ENCODE measurements around the gene CGB8. TPM values are rescaled to one million over a fixed set of nuclear protein-coding genes. Genes with fewer than 3 reads are reported as not detected.

Gene CGB8
- total RNA-seq, 1 experiment from 2014 or later: 0.34 TPM

GRCh38 chr19:49014870-49015255 is 34.0 kb downstream of the CGB8 start:
- ATAC-seq: no peak

More at GRCh38 chr19:49014870-49015255, 34.0 kb downstream of the CGB8 start:
- Histone ChIP-seq H3K9ac (ENCODE audit: low read length) (no peak overlapping the region), H3K79me2 (ENCODE audit: insufficient read depth, low read length) (no peaks in the 10 kb centered on the region), H3K4me1 (ENCODE audit: control insufficient read depth in 1 of 2, insufficient read depth in 2 of 2, low read length in 2 of 2) (peaks cover 7 to 29% of the 10 kb centered on the region in 2 experiments), H3K27me3 (ENCODE audit: insufficient read depth, low read length) (no peaks in the 10 kb centered on the region), H4K20me1 (ENCODE audit: insufficient read depth) (no peaks in the 10 kb centered on the region), H3K9me3 (ENCODE audit: control insufficient read depth in 1 of 2, insufficient read depth in 1 of 2, low read depth in 1 of 2, low read length in 2 of 2) (no peaks in the 10 kb centered on the region), H3K4me2 (ENCODE audit: low read length) (no peak overlapping the region), H3K9me2 (ENCODE audit: insufficient read depth) (no peaks in the 10 kb centered on the region), H3K4me3 (replicated peaks in 1 of 2; ENCODE audit: low read depth in 1 of 2, low read length in 2 of 2) (no peak overlapping the region), H3K27ac (ENCODE audit: low read depth, low read length) (no peak overlapping the region), H2AFZ (ENCODE audit: low read depth, low read length, poor library complexity, severe bottlenecking) (no peak overlapping the region), H3K36me3 (ENCODE audit: control insufficient read depth in 1 of 2, insufficient read depth in 2 of 2, low read length in 2 of 2) (peaks cover 31 to 34% of the 10 kb centered on the region in 2 experiments)
- TF ChIP-seq SP1 (IDR thresholded peaks at IDR 0.05; ENCODE audit: low read depth) (no peak), EZH2 (IDR thresholded peaks at IDR 0.05) (no peak), CTCF (IDR thresholded peaks at IDR 0.05 in 2 of 3, conservative IDR thresholded peaks at IDR 0.05 in 1 of 3; ENCODE audit: borderline replicate concordance in 1 of 3, insufficient read depth in 1 of 3, low read depth in 2 of 3, low read length in 2 of 3) (no peak), SRF (IDR thresholded peaks at IDR 0.05; ENCODE audit: low read depth) (no peak), POLR2A (IDR thresholded peaks at IDR 0.05; ENCODE audit: borderline replicate concordance, extremely low read depth, insufficient read depth, insufficient read length) (no peak), ELF1 (IDR thresholded peaks at IDR 0.05; ENCODE audit: borderline replicate concordance, low read depth) (no peak), ZFX (IDR thresholded peaks at IDR 0.05) (no peak), EGR1 (IDR thresholded peaks at IDR 0.05; ENCODE audit: low read depth) (no peak), ZNF274 (IDR thresholded peaks at IDR 0.05; ENCODE audit: low read depth, low read length) (no peak), MAX (IDR thresholded peaks at IDR 0.05) (no peak), YY1 (IDR thresholded peaks at IDR 0.05; ENCODE audit: extremely low read depth, insufficient replicate concordance, low read depth, low read length) (no peak), TCF7L2 (IDR thresholded peaks at IDR 0.05; ENCODE audit: borderline replicate concordance, extremely low read depth, insufficient read depth, insufficient read length) (no peak)
- CTCF ChIA-PET: no interaction called here
- no TSS peak for BruUV-seq (replicated peaks)
- no peak for DNase-seq (ENCODE audit: low read depth, low spot score)
- intact Hi-C loops (cut with micrococcal nuclease): no loop called here
- POLR2A ChIA-PET: no interaction called here
- RAD21 ChIA-PET (ENCODE audit: low non-redundant PET in 1 of 2, low total read pairs in 2 of 2, uncharacterized antibody in 2 of 2, unreplicated experiment in 2 of 2): no interaction called here
